ENCODE data around the gene EDC4. TPM values are rescaled to one million over a fixed set of nuclear protein-coding genes. Genes with fewer than 3 reads are reported as not detected.
A peak's percentile ranks its signal among the peaks of the same experiment; 100 is the strongest.
"Not testable (repeated sequence)": the region's sequence is repeated elsewhere in the genome, so short reads cannot be mapped to it uniquely, and the experiment has no call there.

The EDC4 gene
- total RNA-seq, 1 experiment from 2014 or later: 99.9 TPM

GRCh38 chr16:67861877-67862276 lies 11.0 kb upstream of the EDC4 start:
- ChIA-PET CTCF (no interaction called here), POLR2A (ENCODE audit: low non-redundant PET) (no interaction called here)
- Histone ChIP-seq H3K9me3 (ENCODE audit: low read depth, low read length, poor library complexity, severe bottlenecking) (no peaks in the 10 kb centered on the region), H3K36me3 (ENCODE audit: insufficient read depth, low read length, poor library complexity, severe bottlenecking) (peaks cover 25% of the 10 kb centered on the region), H3K27me3 (replicated peaks; ENCODE audit: insufficient read depth, low read depth, low read length, poor library complexity) (no peaks in the 10 kb centered on the region), H3K27ac (ENCODE audit: low read depth, low read length, poor library complexity, severe bottlenecking) (no peak overlapping the region), H3K4me1 (ENCODE audit: insufficient read depth, low read length, poor library complexity, severe bottlenecking) (no peaks in the 10 kb centered on the region), H3K4me3 (ENCODE audit: low read depth, low read length, poor library complexity, severe bottlenecking) (no peak overlapping the region)
- no peak for DNase-seq (ENCODE audit: low spot score)
- no TSS peak for BruUV-seq (replicated peaks)
- TF ChIP-seq, protein P1, sequence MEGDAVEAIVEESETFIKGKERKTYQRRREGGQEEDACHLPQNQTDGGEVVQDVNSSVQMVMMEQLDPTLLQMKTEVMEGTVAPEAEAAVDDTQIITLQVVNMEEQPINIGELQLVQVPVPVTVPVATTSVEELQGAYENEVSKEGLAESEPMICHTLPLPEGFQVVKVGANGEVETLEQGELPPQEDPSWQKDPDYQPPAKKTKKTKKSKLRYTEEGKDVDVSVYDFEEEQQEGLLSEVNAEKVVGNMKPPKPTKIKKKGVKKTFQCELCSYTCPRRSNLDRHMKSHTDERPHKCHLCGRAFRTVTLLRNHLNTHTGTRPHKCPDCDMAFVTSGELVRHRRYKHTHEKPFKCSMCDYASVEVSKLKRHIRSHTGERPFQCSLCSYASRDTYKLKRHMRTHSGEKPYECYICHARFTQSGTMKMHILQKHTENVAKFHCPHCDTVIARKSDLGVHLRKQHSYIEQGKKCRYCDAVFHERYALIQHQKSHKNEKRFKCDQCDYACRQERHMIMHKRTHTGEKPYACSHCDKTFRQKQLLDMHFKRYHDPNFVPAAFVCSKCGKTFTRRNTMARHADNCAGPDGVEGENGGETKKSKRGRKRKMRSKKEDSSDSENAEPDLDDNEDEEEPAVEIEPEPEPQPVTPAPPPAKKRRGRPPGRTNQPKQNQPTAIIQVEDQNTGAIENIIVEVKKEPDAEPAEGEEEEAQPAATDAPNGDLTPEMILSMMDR (conservative IDR thresholded peaks at IDR 0.05; ENCODE audit: low read depth, low read length): no peak
- no peak for TF ChIP-seq EZH2 (IDR thresholded peaks at IDR 0.05; ENCODE audit: borderline replicate concordance, low read depth, low read length, poor library complexity, severe bottlenecking)
- intact Hi-C loops (cut with micrococcal nuclease; ENCODE audit: unreplicated experiment): no loop called here

GRCh38 chr16:67862623-67863583 lies 9.9 kb upstream of the EDC4 start:
- BruUV-seq (replicated peaks): no TSS peak
- no peak for DNase-seq (ENCODE audit: low spot score)
- Histone ChIP-seq H3K27ac (ENCODE audit: low read depth, low read length, poor library complexity, severe bottlenecking) (peak overlapping the region; percentile 28), H3K36me3 (ENCODE audit: insufficient read depth, low read length, poor library complexity, severe bottlenecking) (peaks cover 34% of the 10 kb centered on the region), H3K27me3 (replicated peaks; ENCODE audit: insufficient read depth, low read depth, low read length, poor library complexity) (no peaks in the 10 kb centered on the region), H3K9me3 (ENCODE audit: low read depth, low read length, poor library complexity, severe bottlenecking) (no peaks in the 10 kb centered on the region), H3K4me3 (ENCODE audit: low read depth, low read length, poor library complexity, severe bottlenecking) (no peak overlapping the region), H3K4me1 (ENCODE audit: insufficient read depth, low read length, poor library complexity, severe bottlenecking) (no peaks in the 10 kb centered on the region)
- ChIA-PET CTCF (no interaction called here), POLR2A (ENCODE audit: low non-redundant PET) (no interaction called here)
- TF ChIP-seq, protein P1 (conservative IDR thresholded peaks at IDR 0.05; ENCODE audit: low read depth, low read length): no peak
- no peak for TF ChIP-seq EZH2 (IDR thresholded peaks at IDR 0.05; ENCODE audit: borderline replicate concordance, low read depth, low read length, poor library complexity, severe bottlenecking)
- intact Hi-C loops (cut with micrococcal nuclease; ENCODE audit: unreplicated experiment): no loop called here

GRCh38 chr16:67864044-67864443 lies 8.8 kb upstream of the EDC4 start:
- DNase-seq (ENCODE audit: low spot score); H3K27me3 ChIP-seq (replicated peaks; ENCODE audit: insufficient read depth, low read depth, low read length, poor library complexity); CTCF ChIA-PET; POLR2A ChIA-PET (ENCODE audit: low non-redundant PET); H3K27ac ChIP-seq (ENCODE audit: low read depth, low read length, poor library complexity, severe bottlenecking); intact Hi-C loops (cut with micrococcal nuclease; ENCODE audit: unreplicated experiment); BruUV-seq (replicated peaks); H3K4me1 ChIP-seq (ENCODE audit: insufficient read depth, low read length, poor library complexity, severe bottlenecking); H3K9me3 ChIP-seq (ENCODE audit: low read depth, low read length, poor library complexity, severe bottlenecking); H3K4me3 ChIP-seq (ENCODE audit: low read depth, low read length, poor library complexity, severe bottlenecking): not testable (repeated sequence)
- H3K36me3 ChIP-seq (ENCODE audit: insufficient read depth, low read length, poor library complexity, severe bottlenecking): peaks cover 45% of the 10 kb centered on the region

GRCh38 chr16:67864594-67864993 lies 8.3 kb upstream of the EDC4 start:
- DNase-seq (ENCODE audit: low spot score): no peak
- no TSS peak for BruUV-seq (replicated peaks)
- Histone ChIP-seq H3K4me1 (ENCODE audit: insufficient read depth, low read length, poor library complexity, severe bottlenecking) (no peaks in the 10 kb centered on the region), H3K9me3 (ENCODE audit: low read depth, low read length, poor library complexity, severe bottlenecking) (no peaks in the 10 kb centered on the region), H3K27me3 (replicated peaks; ENCODE audit: insufficient read depth, low read depth, low read length, poor library complexity) (no peaks in the 10 kb centered on the region), H3K27ac (ENCODE audit: low read depth, low read length, poor library complexity, severe bottlenecking) (no peak overlapping the region), H3K36me3 (ENCODE audit: insufficient read depth, low read length, poor library complexity, severe bottlenecking) (peaks cover 45% of the 10 kb centered on the region), H3K4me3 (ENCODE audit: low read depth, low read length, poor library complexity, severe bottlenecking) (no peak overlapping the region)
- TF ChIP-seq, protein P1 (conservative IDR thresholded peaks at IDR 0.05; ENCODE audit: low read depth, low read length): no peak
- TF ChIP-seq EZH2 (IDR thresholded peaks at IDR 0.05; ENCODE audit: borderline replicate concordance, low read depth, low read length, poor library complexity, severe bottlenecking): no peak
- ChIA-PET CTCF (no interaction called here), POLR2A (ENCODE audit: low non-redundant PET) (no interaction called here)
- intact Hi-C loops (cut with micrococcal nuclease; ENCODE audit: unreplicated experiment): no loop called here

Measured in A673 (cell line).